Endothelial cell of umbilical vein (primary cell): ENCODE data around the gene JSRP1.

Source experiments
- EZH2 ChIP-seq: IDR thresholded peaks from 2 replicates; pipeline ENCODE4 v1.6.1; 2012; ENCODE audit warnings: borderline replicate concordance, low read depth, mild to moderate bottlenecking, moderate library complexity, low read length, inconsistent platforms; ENCODE audit not compliant: severe bottlenecking
- GATA2 ChIP-seq: IDR thresholded peaks from 2 replicates; pipeline ENCODE4 v1.7.0; 2011; ENCODE audit warnings: low read depth, mild to moderate bottlenecking, moderate library complexity, mixed read lengths, low read length; ENCODE audit not compliant: insufficient read length, insufficient read depth
- POLR2A ChIP-seq: IDR thresholded peaks from 2 replicates; pipeline ENCODE4 v1.6.1; 2012; ENCODE audit warnings: low read depth, mild to moderate bottlenecking, control low read depth, low read length
- POLR2AphosphoS5 ChIP-seq: IDR thresholded peaks from 2 replicates; pipeline ENCODE4 v1.6.1; 2012; ENCODE audit warnings: low read depth, mild to moderate bottlenecking, control low read depth, low read length, moderate library complexity; ENCODE audit not compliant: insufficient read depth
- TF ChIP-seq, protein P1 (sequence below), 2 donors: IDR thresholded peaks; 1 replicate in 1 of 2; 2 replicates in 1 of 2; pipeline ENCODE4 v1.5.1; 2011; ENCODE audit warnings: low read length in 2 of 2, mild to moderate bottlenecking in 2 of 2, moderate library complexity in 2 of 2, control low read depth in 1 of 2, inconsistent platforms in 1 of 2, low read depth in 1 of 2; ENCODE audit not compliant: insufficient read depth in 1 of 2; ENCODE audit errors: extremely low read depth in 1 of 2

DNA sequence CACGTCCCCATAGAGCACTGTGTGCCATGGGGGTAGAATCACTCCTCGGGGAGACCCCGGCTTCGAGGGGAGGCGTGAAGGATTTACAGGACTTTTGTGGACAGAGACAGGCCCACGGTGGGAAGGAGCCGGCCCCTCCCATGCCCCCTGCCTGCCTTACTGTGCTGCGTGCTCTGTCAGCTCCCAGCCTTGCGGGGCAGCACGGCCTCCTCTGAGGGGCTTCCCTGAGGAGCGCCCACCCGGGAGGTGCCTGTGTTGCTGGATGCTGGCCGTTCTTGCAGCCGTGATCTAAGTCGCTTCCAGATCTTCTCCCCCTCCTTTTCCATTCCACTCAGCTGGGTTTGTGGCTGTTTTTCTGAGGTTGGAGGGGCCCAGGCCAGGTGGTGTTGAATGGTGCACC is 49.2 kb downstream of the JSRP1 start:
- TF ChIP-seq POLR2A: no peak
- TF ChIP-seq, protein P1, sequence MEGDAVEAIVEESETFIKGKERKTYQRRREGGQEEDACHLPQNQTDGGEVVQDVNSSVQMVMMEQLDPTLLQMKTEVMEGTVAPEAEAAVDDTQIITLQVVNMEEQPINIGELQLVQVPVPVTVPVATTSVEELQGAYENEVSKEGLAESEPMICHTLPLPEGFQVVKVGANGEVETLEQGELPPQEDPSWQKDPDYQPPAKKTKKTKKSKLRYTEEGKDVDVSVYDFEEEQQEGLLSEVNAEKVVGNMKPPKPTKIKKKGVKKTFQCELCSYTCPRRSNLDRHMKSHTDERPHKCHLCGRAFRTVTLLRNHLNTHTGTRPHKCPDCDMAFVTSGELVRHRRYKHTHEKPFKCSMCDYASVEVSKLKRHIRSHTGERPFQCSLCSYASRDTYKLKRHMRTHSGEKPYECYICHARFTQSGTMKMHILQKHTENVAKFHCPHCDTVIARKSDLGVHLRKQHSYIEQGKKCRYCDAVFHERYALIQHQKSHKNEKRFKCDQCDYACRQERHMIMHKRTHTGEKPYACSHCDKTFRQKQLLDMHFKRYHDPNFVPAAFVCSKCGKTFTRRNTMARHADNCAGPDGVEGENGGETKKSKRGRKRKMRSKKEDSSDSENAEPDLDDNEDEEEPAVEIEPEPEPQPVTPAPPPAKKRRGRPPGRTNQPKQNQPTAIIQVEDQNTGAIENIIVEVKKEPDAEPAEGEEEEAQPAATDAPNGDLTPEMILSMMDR (IDR thresholded peaks at IDR 0.05; ENCODE audit: extremely low read depth in 1 of 2, insufficient read depth in 1 of 2, low read depth in 1 of 2, low read length in 2 of 2): no peak
- no peak for TF ChIP-seq POLR2AphosphoS5
- TF ChIP-seq EZH2: no peak
- TF ChIP-seq GATA2: no peak
